ENCODE data around the gene TP53BP2.

Gene TP53BP2

DNA sequence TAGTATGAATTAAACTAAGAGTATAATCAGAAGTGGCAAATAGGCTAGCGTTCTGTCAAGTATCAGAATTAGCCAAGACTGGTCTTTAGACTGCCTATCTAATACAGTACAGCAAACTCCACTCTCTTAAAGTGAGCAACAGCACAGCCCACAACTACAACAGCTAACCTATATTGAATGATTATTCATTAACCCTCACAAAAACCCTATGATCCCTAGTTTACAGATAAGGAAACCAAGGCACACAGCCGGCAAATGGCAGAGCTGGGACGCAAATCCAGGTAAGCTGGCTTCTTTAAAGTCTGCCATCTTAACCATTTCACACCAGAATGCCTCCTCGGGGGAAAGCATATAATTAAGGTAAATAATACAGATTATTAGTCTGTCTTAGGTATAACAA is 52.0 kb downstream of the TP53BP2 start:
- TF ChIP-seq, protein P1, sequence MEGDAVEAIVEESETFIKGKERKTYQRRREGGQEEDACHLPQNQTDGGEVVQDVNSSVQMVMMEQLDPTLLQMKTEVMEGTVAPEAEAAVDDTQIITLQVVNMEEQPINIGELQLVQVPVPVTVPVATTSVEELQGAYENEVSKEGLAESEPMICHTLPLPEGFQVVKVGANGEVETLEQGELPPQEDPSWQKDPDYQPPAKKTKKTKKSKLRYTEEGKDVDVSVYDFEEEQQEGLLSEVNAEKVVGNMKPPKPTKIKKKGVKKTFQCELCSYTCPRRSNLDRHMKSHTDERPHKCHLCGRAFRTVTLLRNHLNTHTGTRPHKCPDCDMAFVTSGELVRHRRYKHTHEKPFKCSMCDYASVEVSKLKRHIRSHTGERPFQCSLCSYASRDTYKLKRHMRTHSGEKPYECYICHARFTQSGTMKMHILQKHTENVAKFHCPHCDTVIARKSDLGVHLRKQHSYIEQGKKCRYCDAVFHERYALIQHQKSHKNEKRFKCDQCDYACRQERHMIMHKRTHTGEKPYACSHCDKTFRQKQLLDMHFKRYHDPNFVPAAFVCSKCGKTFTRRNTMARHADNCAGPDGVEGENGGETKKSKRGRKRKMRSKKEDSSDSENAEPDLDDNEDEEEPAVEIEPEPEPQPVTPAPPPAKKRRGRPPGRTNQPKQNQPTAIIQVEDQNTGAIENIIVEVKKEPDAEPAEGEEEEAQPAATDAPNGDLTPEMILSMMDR (IDR thresholded peaks at IDR 0.05; ENCODE audit: low read depth, low read length) = no peak
- DNase-seq (ENCODE audit: low read depth in 2 of 2) = no peak
- no peak overlapping the region for H3K4me3 ChIP-seq (replicated peaks in 1 of 2; ENCODE audit: low read depth in 2 of 2, low read length in 2 of 2)

DNA sequence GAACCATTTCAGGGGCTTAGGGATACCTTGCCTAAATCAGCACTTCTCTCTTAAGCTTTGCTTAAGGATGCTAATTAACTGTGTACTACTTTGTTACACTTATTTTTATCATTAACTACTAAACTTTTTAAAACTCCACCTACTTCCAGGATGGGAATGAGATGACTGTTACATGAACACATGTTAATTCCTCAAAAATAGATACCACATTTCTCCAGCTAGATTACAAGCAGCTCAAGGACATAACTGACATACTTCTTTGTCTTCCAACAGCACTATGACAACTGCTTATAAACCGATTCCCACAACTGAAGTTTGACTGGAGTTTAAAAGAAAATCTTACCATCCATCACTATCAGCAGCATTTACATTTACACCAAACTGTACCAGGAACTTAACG is 53.7 kb downstream of the TP53BP2 start:
- no peak overlapping the region for H3K4me3 ChIP-seq (replicated peaks in 1 of 2; ENCODE audit: low read depth in 2 of 2, low read length in 2 of 2)
- DNase-seq (ENCODE audit: low read depth in 2 of 2) = no peak
- TF ChIP-seq, protein P1 (IDR thresholded peaks at IDR 0.05; ENCODE audit: low read depth, low read length) = no peak

DNA sequence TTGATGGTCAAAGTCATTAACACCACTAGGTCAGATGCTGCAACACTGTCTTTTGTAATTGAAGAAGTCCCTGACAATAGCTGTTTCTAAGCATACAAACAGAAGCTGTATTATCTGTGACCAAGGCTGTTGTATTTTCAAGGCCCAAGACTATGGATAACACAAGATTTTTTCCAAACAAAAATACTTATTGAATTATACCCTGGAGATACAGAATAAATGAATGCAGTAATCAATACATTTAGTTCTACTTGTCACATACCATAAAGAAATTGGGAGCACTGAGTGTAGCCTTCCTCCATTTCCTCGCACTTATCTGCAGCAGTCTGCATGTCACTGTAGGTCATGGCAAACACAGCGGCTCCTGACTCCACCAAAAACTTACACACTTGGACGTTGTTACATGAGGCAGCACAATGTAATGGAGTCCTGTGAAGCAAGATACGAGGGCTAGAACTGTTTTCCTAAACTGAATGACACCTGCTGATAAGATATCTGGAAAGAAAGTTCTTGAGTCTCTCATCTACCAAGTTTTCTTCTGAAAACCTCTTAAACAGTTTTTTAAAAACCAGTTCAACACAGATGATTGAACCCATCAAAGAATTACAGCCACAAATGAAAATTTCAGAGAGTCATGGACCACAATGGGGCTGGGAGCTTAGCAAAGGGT is 56.9 kb downstream of the TP53BP2 start:
- no peak overlapping the region for H3K4me3 ChIP-seq (replicated peaks in 1 of 2; ENCODE audit: low read depth in 2 of 2, low read length in 2 of 2)
- no peak for DNase-seq (ENCODE audit: low read depth in 2 of 2)
- TF ChIP-seq, protein P1 (IDR thresholded peaks at IDR 0.05; ENCODE audit: low read depth, low read length) = no peak

DNA sequence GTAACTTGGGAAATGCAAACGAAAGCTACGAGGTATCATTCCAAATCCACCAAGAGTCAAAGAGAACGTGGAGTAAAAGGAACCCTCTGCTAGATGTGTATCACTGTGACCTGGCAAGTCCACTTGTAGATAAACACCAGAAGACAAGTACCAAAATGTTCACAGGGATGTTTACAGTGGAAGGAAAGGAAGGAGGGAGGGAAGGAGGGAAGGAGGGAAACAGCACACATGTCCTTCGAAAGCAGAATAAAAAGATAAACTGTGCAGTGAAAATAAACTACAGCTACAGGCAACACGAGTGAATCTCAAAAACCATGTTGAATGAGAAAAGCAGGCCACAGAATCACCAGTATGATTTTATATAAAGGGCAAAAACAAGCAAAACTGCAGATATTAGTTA is 59.9 kb downstream of the TP53BP2 start:
- TF ChIP-seq, protein P1 (IDR thresholded peaks at IDR 0.05; ENCODE audit: low read depth, low read length) = no peak
- no peak for DNase-seq (ENCODE audit: low read depth in 2 of 2)
- H3K4me3 ChIP-seq (replicated peaks in 1 of 2; ENCODE audit: low read depth in 2 of 2, low read length in 2 of 2) = no peak overlapping the region

DNA sequence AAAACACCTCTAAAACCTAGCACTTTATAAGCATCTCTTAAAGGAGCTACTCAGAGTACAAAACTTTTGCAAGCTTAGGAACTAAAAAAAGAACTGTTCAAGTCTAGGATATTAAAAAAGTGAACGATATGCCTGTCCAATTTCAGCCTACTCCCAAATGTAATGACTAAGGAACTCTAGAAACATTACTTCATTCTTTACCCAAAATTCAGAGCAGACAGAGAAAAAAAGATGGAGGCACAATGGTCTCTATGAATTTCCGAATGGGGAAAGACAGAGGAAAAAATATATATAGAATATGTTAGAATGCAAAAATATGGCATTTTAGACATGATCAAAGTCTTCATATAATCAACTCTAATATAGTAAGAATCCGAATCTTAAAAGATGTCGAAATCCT is 61.2 kb downstream of the TP53BP2 start:
- TF ChIP-seq, protein P1 (IDR thresholded peaks at IDR 0.05; ENCODE audit: low read depth, low read length) = no peak
- DNase-seq (ENCODE audit: low read depth in 2 of 2) = no peak
- H3K4me3 ChIP-seq (replicated peaks in 1 of 2; ENCODE audit: low read depth in 2 of 2, low read length in 2 of 2) = no peak overlapping the region

DNA sequence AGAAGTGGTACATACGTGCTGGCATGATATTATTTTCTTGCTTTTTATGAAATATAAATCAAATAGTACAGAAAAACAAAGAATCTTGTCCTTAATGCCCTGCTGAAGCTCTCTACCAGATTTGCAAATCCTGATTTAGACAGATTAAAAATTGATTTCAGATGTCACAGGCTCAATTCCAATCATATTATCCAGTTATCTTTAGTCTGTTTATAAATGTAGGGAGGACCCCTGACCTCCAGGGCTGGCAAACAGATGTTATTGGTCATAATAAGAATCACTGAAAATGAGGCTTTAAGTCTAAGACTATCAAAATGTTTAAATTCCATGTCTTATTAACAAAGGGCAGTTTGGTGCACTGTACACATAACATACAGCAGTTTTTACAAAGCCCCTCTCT is 62.1 kb downstream of the TP53BP2 start:
- DNase-seq (ENCODE audit: low read depth in 2 of 2) = no peak
- TF ChIP-seq, protein P1 (IDR thresholded peaks at IDR 0.05; ENCODE audit: low read depth, low read length) = no peak
- H3K4me3 ChIP-seq (replicated peaks in 1 of 2; ENCODE audit: low read depth in 2 of 2, low read length in 2 of 2) = no peak overlapping the region

DNA sequence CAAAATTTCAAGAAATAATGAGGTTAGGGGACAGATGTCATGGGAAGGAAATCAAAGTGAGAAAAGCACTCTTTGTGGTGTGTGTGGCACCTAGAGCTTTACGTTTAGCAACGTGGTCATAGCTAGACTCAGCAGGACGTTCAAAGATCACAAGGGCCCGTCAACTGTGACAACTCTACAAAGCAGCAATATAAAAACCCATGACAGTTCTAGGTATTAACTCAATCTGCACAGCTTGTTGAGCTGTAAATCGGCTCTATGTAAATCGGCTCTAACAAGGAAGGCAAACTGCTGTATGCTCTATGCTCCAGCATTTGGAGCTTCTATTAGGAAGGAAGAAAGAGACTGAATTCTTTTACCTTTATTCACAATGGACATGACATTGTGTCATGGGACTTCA is 64.8 kb downstream of the TP53BP2 start:
- TF ChIP-seq, protein P1 (IDR thresholded peaks at IDR 0.05; ENCODE audit: low read depth, low read length) = no peak
- no peak overlapping the region for H3K4me3 ChIP-seq (replicated peaks in 1 of 2; ENCODE audit: low read depth in 2 of 2, low read length in 2 of 2)
- DNase-seq (ENCODE audit: low read depth in 2 of 2) = no peak
